Tibial artery (tissue), 4 donors: ENCODE results near the gene PMF1.

Source experiments
- DNase-seq, 2 donors: peaks; one replicate each; pipeline ENCODE4 v3.0.0-alpha.2; 2019
- H3K27ac ChIP-seq, 2 donors: fragments of 200-600 bp; sonication (generic) in 1 of 2; 1 replicate in 1 of 2; 2 replicates in 1 of 2; pipeline ENCODE4 v1.5.1; 2018 to 2019; ENCODE audit warnings: mild to moderate bottlenecking in 1 of 2
- H3K27me3 ChIP-seq, 2 donors: fragments of 200-600 bp; sonication (generic) in 1 of 2; one replicate each; pipeline versions ENCODE4 v1.5.1 to v1.6.0; 2016 to 2019
- H3K36me3 ChIP-seq, 3 donors: fragments of 200-600 bp; sonication (generic) in 2 of 3; one replicate each; pipeline ENCODE4 v1.5.1; 2016 to 2019; ENCODE audit warnings: mild to moderate bottlenecking in 2 of 3
- H3K4me1 ChIP-seq, 4 donors: fragments of 200-600 bp; sonication (generic) in 2 of 4; 1 replicate in 3 of 4; 2 replicates in 1 of 4; pipeline ENCODE4 v1.5.1; 2016 to 2019
- H3K4me3 ChIP-seq, 2 donors: fragments of 200-600 bp; sonication (generic) in 1 of 2; 1 replicate in 1 of 2; 2 replicates in 1 of 2; pipeline ENCODE4 v1.5.1; 2018 to 2019; ENCODE audit warnings: mild to moderate bottlenecking in 2 of 2
- H3K9me3 ChIP-seq, 3 donors: fragments of 200-600 bp; sonication (generic) in 1 of 3; one replicate each; pipeline ENCODE4 v1.5.1; 2016 to 2019
- intact Hi-C: fragments of 100-400 bp; cut with DNase I; formaldehyde crosslinking; loops from one replicate; pipeline ENCODE4 v1.15.0; 2023; ENCODE audit warnings: low total_unique reads
- TF ChIP-seq, protein P1 (sequence below), 2 experiments: fragments of 200-600 bp in 1 of 2; fragments of 450-650 bp in 1 of 2; IDR thresholded peaks; one replicate each; pipeline ENCODE4 v1.5.1; 2017 to 2019; ENCODE audit warnings: antibody characterized with exemption in 2 of 2, mild to moderate bottlenecking in 1 of 2, moderate library complexity in 1 of 2

Gene PMF1

DNA sequence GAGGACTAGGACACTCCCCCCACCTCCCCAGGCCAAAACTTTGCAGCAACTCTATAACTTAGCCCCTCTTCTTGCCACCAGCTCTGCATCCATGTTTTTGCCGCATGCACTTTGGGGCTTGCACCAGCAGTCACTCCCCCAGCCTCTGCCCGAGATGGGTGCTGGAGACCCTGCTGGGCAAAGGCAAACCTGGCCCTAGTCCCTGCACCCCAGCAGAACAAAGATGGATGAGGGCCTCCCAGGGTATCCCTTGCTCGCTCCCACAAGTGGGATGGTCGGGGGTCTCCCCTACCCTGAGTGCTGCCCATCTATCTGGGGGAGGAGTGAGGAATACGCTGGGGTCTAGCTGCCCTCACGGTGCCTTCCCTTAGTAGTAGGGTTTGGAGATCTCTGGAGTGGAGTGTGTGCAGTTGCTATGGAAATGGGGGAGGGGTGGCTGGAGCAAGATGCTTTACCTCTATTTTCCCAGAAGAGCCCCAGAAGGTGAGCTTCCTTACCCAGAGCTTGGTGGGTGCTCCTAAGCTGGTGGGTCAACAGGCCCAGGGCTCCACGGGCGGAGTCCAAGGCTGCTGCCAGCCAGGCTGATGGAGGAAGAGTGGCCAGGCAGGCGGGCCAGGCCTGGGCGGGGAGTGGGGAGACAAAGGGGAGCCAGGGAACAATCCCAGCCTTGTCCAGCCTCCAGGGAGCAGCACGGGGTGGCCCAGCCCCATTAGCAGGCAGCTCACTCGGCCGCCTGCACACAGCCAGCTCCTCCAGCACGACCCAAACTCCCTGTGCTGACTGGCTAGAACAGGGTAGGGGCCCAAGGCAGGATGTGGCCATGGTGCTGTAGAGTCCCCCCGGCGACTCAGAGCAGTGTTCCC is 34.9 kb downstream of the PMF1 start, which contains the start of gene PAQR6:
TSS of gene PAQR6 (minus strand) at position 597 of the 863 bp plus-strand sequence. CDS start 1,325 bp downstream, outside the sequence.
- no peak within 1 kb of the TSS for H3K4me3 ChIP-seq
- DNase-seq: no peak

DNA sequence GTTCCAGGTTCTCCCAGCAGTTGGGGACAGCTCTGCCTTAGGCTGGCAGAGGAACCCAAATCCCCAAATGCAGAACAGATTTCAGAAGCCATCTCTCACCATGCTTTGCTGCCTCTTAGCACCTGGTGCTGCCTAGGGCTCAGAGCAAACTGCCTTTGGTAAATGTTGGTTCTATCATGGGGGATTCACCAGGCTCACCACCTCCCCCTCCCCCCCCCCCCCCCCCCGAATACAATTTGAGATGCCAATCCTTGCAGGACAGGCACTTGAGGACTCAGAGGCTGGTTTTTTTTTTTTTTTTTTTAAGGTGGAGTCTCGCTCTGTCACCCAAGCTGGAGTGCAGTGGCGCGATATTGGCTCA is 35.5 kb downstream of the PMF1 start:
- Histone ChIP-seq H3K9me3 (no peaks in the 10 kb centered on the region), H3K27ac (no peak overlapping the region), H3K36me3 (peaks cover 32 to 43% (median 41%) of the 10 kb centered on the region in 3 donors), H3K4me3 (no peak overlapping the region), H3K4me1 (peaks cover 0 to 34% (median 18%) of the 10 kb centered on the region in 4 donors), H3K27me3 (peaks cover 6 to 28% of the 10 kb centered on the region in 2 donors)
- TF ChIP-seq, protein P1, sequence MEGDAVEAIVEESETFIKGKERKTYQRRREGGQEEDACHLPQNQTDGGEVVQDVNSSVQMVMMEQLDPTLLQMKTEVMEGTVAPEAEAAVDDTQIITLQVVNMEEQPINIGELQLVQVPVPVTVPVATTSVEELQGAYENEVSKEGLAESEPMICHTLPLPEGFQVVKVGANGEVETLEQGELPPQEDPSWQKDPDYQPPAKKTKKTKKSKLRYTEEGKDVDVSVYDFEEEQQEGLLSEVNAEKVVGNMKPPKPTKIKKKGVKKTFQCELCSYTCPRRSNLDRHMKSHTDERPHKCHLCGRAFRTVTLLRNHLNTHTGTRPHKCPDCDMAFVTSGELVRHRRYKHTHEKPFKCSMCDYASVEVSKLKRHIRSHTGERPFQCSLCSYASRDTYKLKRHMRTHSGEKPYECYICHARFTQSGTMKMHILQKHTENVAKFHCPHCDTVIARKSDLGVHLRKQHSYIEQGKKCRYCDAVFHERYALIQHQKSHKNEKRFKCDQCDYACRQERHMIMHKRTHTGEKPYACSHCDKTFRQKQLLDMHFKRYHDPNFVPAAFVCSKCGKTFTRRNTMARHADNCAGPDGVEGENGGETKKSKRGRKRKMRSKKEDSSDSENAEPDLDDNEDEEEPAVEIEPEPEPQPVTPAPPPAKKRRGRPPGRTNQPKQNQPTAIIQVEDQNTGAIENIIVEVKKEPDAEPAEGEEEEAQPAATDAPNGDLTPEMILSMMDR (IDR thresholded peaks at IDR 0.05): no peak
- no peak for DNase-seq
- intact Hi-C loops: no loop called here

More for the DNA sequence above, 34.9 kb downstream of the PMF1 start, which contains the start of gene PAQR6:
- H3K9me3 ChIP-seq: no peaks in the 10 kb centered on the region
- peaks cover 0 to 34% (median 18%) of the 10 kb centered on the region in 4 donors for H3K4me1 ChIP-seq
- H3K36me3 ChIP-seq: peaks cover 26 to 39% (median 34%) of the 10 kb centered on the region in 3 donors
- intact Hi-C loops: no loop called here
- H3K27ac ChIP-seq: no peak within 1 kb of the TSS
- TF ChIP-seq, protein P1 (IDR thresholded peaks at IDR 0.05): no peak
- peaks cover 6 to 28% of the 10 kb centered on the region in 2 donors for H3K27me3 ChIP-seq

DNA sequence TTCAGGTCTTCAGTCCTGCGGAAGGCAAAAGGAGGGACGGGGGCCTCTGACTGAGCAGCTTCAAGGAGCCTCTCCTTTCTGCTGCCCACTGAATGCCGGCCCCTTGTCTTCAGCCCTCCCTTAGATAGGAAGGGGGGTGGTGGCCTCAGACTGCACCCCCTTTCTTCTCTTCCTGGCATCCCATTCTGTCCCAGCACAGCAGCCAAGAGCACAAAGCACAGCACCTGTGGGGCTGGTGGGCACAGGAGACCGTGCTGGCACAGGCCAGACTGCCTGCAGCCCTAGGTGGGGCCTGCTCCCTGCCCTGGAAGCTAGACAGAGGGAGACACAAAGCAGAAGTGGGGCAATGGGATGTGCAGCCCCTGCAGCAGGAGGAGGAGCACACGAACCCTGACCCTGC is 36.8 kb downstream of the PMF1 start:
- H3K4me1 ChIP-seq: peaks cover 0 to 34% (median 18%) of the 10 kb centered on the region in 4 donors
- no peak overlapping the region for H3K4me3 ChIP-seq
- H3K9me3 ChIP-seq: no peaks in the 10 kb centered on the region
- peaks cover 6 to 22% of the 10 kb centered on the region in 2 donors for H3K27me3 ChIP-seq
- H3K27ac ChIP-seq: no peak overlapping the region
- DNase-seq: no peak
- TF ChIP-seq, protein P1 (IDR thresholded peaks at IDR 0.05): no peak
- intact Hi-C loops: no loop called here
- peaks cover 43 to 56% (median 53%) of the 10 kb centered on the region in 3 donors for H3K36me3 ChIP-seq

DNA sequence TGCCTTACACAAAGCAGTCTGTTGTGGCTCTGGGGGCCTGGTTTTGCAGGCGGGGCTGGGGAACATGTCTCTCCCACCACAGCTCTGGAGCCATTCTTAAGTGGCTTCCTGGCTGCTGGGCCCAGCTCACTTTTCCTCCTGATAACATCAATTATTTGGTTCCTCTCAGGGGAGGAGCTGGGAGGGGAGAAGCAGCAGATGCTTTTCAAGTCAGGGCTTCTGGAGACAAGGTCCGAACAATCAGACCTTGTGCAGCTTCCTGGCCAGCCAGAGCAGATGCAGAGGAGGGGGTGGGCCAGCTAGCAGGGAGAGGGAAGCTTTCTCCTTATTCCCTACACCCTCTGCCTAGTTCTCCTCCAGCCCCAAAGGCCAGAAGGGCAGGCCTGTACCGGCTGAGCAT is 38.7 kb downstream of the PMF1 start:
- intact Hi-C loops: no loop called here
- peaks cover 58 to 75% (median 73%) of the 10 kb centered on the region in 3 donors for H3K36me3 ChIP-seq

DNA sequence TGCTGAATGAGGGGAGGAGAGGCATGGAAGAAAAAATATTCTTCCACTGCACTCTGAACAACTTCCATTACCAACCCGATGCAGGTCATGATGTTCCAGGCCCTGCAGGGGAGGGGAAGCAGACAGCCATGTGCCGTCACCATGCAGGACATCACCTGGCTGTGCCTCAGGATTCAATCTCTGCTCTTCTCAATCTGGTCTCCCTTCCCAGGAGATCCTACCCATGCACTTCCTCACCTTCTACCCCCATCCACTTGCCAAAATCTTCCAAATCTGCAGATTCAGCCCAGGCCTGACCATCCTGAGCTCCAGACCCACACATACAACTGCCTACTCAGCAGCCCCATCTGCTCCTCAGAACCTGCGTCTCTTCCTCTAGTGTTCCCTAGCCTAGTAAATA is 40.8 kb downstream of the PMF1 start:
- intact Hi-C loops: no loop called here
- peaks cover 71 to 96% (median 94%) of the 10 kb centered on the region in 3 donors for H3K36me3 ChIP-seq

More for the DNA sequence above, 38.7 kb downstream of the PMF1 start:
- TF ChIP-seq, protein P1 (IDR thresholded peaks at IDR 0.05): no peak
- peaks cover 0 to 18% (median 10%) of the 10 kb centered on the region in 4 donors for H3K4me1 ChIP-seq
- H3K27ac ChIP-seq: no peak overlapping the region
- no peaks in the 10 kb centered on the region for H3K9me3 ChIP-seq
- DNase-seq: no peak
- H3K4me3 ChIP-seq: no peak overlapping the region
- H3K27me3 ChIP-seq: peaks cover 0 to 2% of the 10 kb centered on the region in 2 donors

More for the DNA sequence above, 40.8 kb downstream of the PMF1 start:
- Histone ChIP-seq H3K4me3 (no peak overlapping the region), H3K27ac (no peak overlapping the region), H3K27me3 (no peaks in the 10 kb centered on the region), H3K4me1 (no peaks in the 10 kb centered on the region), H3K9me3 (no peaks in the 10 kb centered on the region)
- TF ChIP-seq, protein P1 (IDR thresholded peaks at IDR 0.05): no peak
- DNase-seq: no peak
